ENCODE data around the gene RSPH10B. TPM values are rescaled to one million over a fixed set of nuclear protein-coding genes. Genes with fewer than 3 reads are reported as not detected.
"Not testable (repeated sequence)": the region's sequence is repeated elsewhere in the genome, so short reads cannot be mapped to it uniquely, and the experiment has no call there.

Gene RSPH10B
- total RNA-seq, 1 experiment from 2014 or later: 0.26 TPM

- in situ Hi-C loops (cut with HindIII; ENCODE audit: low pct_unique_long_range_greater_than_20kb, low sequenced_read_pairs); intact Hi-C loops (cut with micrococcal nuclease; ENCODE audit: unreplicated experiment); DNase-seq (ENCODE audit: low read depth, low spot score); H3K4me1 ChIP-seq (ENCODE audit: control insufficient read depth, insufficient read depth, low read length); H3K27ac ChIP-seq (ENCODE audit: low read length); CTCF ChIA-PET; H3K4me3 ChIP-seq (ENCODE audit: low read depth in 2 of 2, low read length in 2 of 2); H3K9me3 ChIP-seq (ENCODE audit: control insufficient read depth, insufficient read depth, low read depth, low read length); H3K36me3 ChIP-seq (ENCODE audit: control insufficient read depth, insufficient read depth, low read length); H3K27me3 ChIP-seq (ENCODE audit: control insufficient read depth, insufficient read depth, low read length); POLR2A ChIA-PET: not testable (repeated sequence)
- peak; percentile 35; the same call in 1 of the 2 replicates for ATAC-seq
- BruUV-seq (replicated peaks): TSS peak; percentile 76
These were observed 9.3 kb upstream of the RSPH10B start for GRCh38 chr7:5979680-5980314.

GRCh38 chr7:5973580-5973979, 3.1 kb upstream of the RSPH10B start:
- DNase-seq (ENCODE audit: low read depth, low spot score); POLR2A ChIA-PET; H3K4me3 ChIP-seq (ENCODE audit: low read depth in 2 of 2, low read length in 2 of 2); H3K9me3 ChIP-seq (ENCODE audit: control insufficient read depth, insufficient read depth, low read depth, low read length); H3K27ac ChIP-seq (ENCODE audit: low read length); H3K4me1 ChIP-seq (ENCODE audit: control insufficient read depth, insufficient read depth, low read length); ATAC-seq; in situ Hi-C loops (cut with HindIII; ENCODE audit: low pct_unique_long_range_greater_than_20kb, low sequenced_read_pairs); H3K36me3 ChIP-seq (ENCODE audit: control insufficient read depth, insufficient read depth, low read length); intact Hi-C loops (cut with micrococcal nuclease; ENCODE audit: unreplicated experiment); H3K27me3 ChIP-seq (ENCODE audit: control insufficient read depth, insufficient read depth, low read length); CTCF ChIA-PET: not testable (repeated sequence)
- TSS peak; percentile 85 for BruUV-seq (replicated peaks)

- POLR2A ChIA-PET; H3K4me1 ChIP-seq (ENCODE audit: control insufficient read depth, insufficient read depth, low read length); H3K27me3 ChIP-seq (ENCODE audit: control insufficient read depth, insufficient read depth, low read length); DNase-seq (ENCODE audit: low read depth, low spot score); ATAC-seq; H3K4me3 ChIP-seq (ENCODE audit: low read depth in 2 of 2, low read length in 2 of 2); intact Hi-C loops (cut with micrococcal nuclease; ENCODE audit: unreplicated experiment); H3K9me3 ChIP-seq (ENCODE audit: control insufficient read depth, insufficient read depth, low read depth, low read length); in situ Hi-C loops (cut with HindIII; ENCODE audit: low pct_unique_long_range_greater_than_20kb, low sequenced_read_pairs); BruUV-seq (replicated peaks); H3K27ac ChIP-seq (ENCODE audit: low read length); H3K36me3 ChIP-seq (ENCODE audit: control insufficient read depth, insufficient read depth, low read length); CTCF ChIA-PET: not testable (repeated sequence)
These were observed 6.7 kb downstream of the RSPH10B start for GRCh38 chr7:5963810-5964209.

- ATAC-seq; intact Hi-C loops (cut with micrococcal nuclease; ENCODE audit: unreplicated experiment); BruUV-seq (replicated peaks); in situ Hi-C loops (cut with HindIII; ENCODE audit: low pct_unique_long_range_greater_than_20kb, low sequenced_read_pairs); H3K4me1 ChIP-seq (ENCODE audit: control insufficient read depth, insufficient read depth, low read length); DNase-seq (ENCODE audit: low read depth, low spot score); H3K36me3 ChIP-seq (ENCODE audit: control insufficient read depth, insufficient read depth, low read length); H3K27ac ChIP-seq (ENCODE audit: low read length); H3K4me3 ChIP-seq (ENCODE audit: low read depth in 2 of 2, low read length in 2 of 2); POLR2A ChIA-PET; CTCF ChIA-PET; H3K9me3 ChIP-seq (ENCODE audit: control insufficient read depth, insufficient read depth, low read depth, low read length); H3K27me3 ChIP-seq (ENCODE audit: control insufficient read depth, insufficient read depth, low read length): not testable (repeated sequence)
These were observed 7.3 kb downstream of the RSPH10B start for GRCh38 chr7:5963205-5963604.

GRCh38 chr7:5934945-5935450, 35.5 kb downstream of the RSPH10B start:
- CTCF ChIA-PET: not testable (repeated sequence)

GRCh38 chr7:5931905-5932644, 38.4 kb downstream of the RSPH10B start:
- H3K4me1 ChIP-seq (ENCODE audit: control insufficient read depth, insufficient read depth, low read length); DNase-seq (ENCODE audit: low read depth, low spot score); H3K27ac ChIP-seq (ENCODE audit: low read length); H3K9me3 ChIP-seq (ENCODE audit: control insufficient read depth, insufficient read depth, low read depth, low read length); CTCF ChIA-PET; BruUV-seq (replicated peaks); in situ Hi-C loops (cut with HindIII; ENCODE audit: low pct_unique_long_range_greater_than_20kb, low sequenced_read_pairs); H3K36me3 ChIP-seq (ENCODE audit: control insufficient read depth, insufficient read depth, low read length); H3K4me3 ChIP-seq (ENCODE audit: low read depth in 2 of 2, low read length in 2 of 2); H3K27me3 ChIP-seq (ENCODE audit: control insufficient read depth, insufficient read depth, low read length); POLR2A ChIA-PET; intact Hi-C loops (cut with micrococcal nuclease; ENCODE audit: unreplicated experiment): not testable (repeated sequence)
- ATAC-seq: peak; percentile 89

More at GRCh38 chr7:5934945-5935450, 35.5 kb downstream of the RSPH10B start:
- H3K27me3 ChIP-seq (ENCODE audit: control insufficient read depth, insufficient read depth, low read length); H3K27ac ChIP-seq (ENCODE audit: low read length); in situ Hi-C loops (cut with HindIII; ENCODE audit: low pct_unique_long_range_greater_than_20kb, low sequenced_read_pairs); H3K4me3 ChIP-seq (ENCODE audit: low read depth in 2 of 2, low read length in 2 of 2); H3K36me3 ChIP-seq (ENCODE audit: control insufficient read depth, insufficient read depth, low read length); ATAC-seq; BruUV-seq (replicated peaks); intact Hi-C loops (cut with micrococcal nuclease; ENCODE audit: unreplicated experiment); DNase-seq (ENCODE audit: low read depth, low spot score); H3K9me3 ChIP-seq (ENCODE audit: control insufficient read depth, insufficient read depth, low read depth, low read length); POLR2A ChIA-PET; H3K4me1 ChIP-seq (ENCODE audit: control insufficient read depth, insufficient read depth, low read length): not testable (repeated sequence)

GRCh38 chr7:5931250-5931649, 39.2 kb downstream of the RSPH10B start:
- DNase-seq (ENCODE audit: low read depth, low spot score); CTCF ChIA-PET; ATAC-seq; POLR2A ChIA-PET; H3K9me3 ChIP-seq (ENCODE audit: control insufficient read depth, insufficient read depth, low read depth, low read length); H3K27ac ChIP-seq (ENCODE audit: low read length); H3K36me3 ChIP-seq (ENCODE audit: control insufficient read depth, insufficient read depth, low read length); H3K27me3 ChIP-seq (ENCODE audit: control insufficient read depth, insufficient read depth, low read length); H3K4me1 ChIP-seq (ENCODE audit: control insufficient read depth, insufficient read depth, low read length); in situ Hi-C loops (cut with HindIII; ENCODE audit: low pct_unique_long_range_greater_than_20kb, low sequenced_read_pairs); BruUV-seq (replicated peaks); intact Hi-C loops (cut with micrococcal nuclease; ENCODE audit: unreplicated experiment); H3K4me3 ChIP-seq (ENCODE audit: low read depth in 2 of 2, low read length in 2 of 2): not testable (repeated sequence)

Data from Panc1 (cell line).